H1 (cell line): Measurements from ENCODE around the gene GSE1. TPM values are rescaled to one million over a fixed set of nuclear protein-coding genes. Genes with fewer than 3 reads are reported as not detected.

Source experiments
- CTCF ChIA-PET: fragments of 300-600 bp; sonication (Branson Sonifier 250); formaldehyde crosslinking; loops from one replicate; lab custom pipeline; 2021; ENCODE audit not compliant: partially characterized antibody; lab: Charles Lee
- POLR2A ChIA-PET: fragments of 300-600 bp; sonication (Branson Sonifier 250); formaldehyde crosslinking; loops from one replicate; lab custom pipeline; 2021; ENCODE audit warnings: inconsistent platforms; ENCODE audit not compliant: partially characterized antibody; lab: Charles Lee
- DNase-seq, 2 experiments: peaks; one replicate each; pipeline versions ENCODE4 v3.0.0 to v3.0.0-alpha.2; 2010 to 2022; ENCODE audit warnings: low spot score in 2 of 2, low read depth in 1 of 2, mixed read lengths in 1 of 2
- FAIRE-seq: peaks from 2 replicates; lab custom pipeline; 2011; peaks lifted over from hg19 to GRCh38; lab: Jason Lieb, UNC
- H2AFZ ChIP-seq: 2 replicates; pipeline ENCODE4 v1.8.1; 2012; ENCODE audit warnings: low read length, inconsistent platforms
- H2AK5ac ChIP-seq: 2 replicates; pipeline ENCODE4 v1.6.1; 2013; ENCODE audit warnings: low read depth, low read length
- H2BK120ac ChIP-seq: replicated peaks from 2 replicates; pipeline ENCODE3; 2013; ENCODE audit warnings: low read depth, low read length, inconsistent platforms
- H2BK12ac ChIP-seq: 2 replicates; pipeline ENCODE4 v1.6.1; 2013; ENCODE audit warnings: low read depth, low read length
- H2BK15ac ChIP-seq: 2 replicates; pipeline ENCODE4 v1.6.1; 2013; ENCODE audit warnings: low read length
- H2BK20ac ChIP-seq: 2 replicates; pipeline ENCODE4 v1.6.1; 2013; ENCODE audit warnings: low read length
- H2BK5ac ChIP-seq: 2 replicates; pipeline ENCODE4 v1.6.1; 2013; ENCODE audit warnings: low read depth, low read length
- H3K14ac ChIP-seq: 2 replicates; pipeline ENCODE4 v1.6.1; 2013; ENCODE audit warnings: inconsistent platforms; ENCODE audit not compliant: insufficient read length
- H3K18ac ChIP-seq: 2 replicates; pipeline ENCODE4 v1.6.1; 2013; ENCODE audit warnings: low read length; ENCODE audit errors: extremely low read depth
- H3K23ac ChIP-seq: 2 replicates; pipeline ENCODE4 v1.6.1; 2013; ENCODE audit warnings: inconsistent platforms; ENCODE audit not compliant: insufficient read length
- H3K23me2 ChIP-seq: 2 replicates; pipeline ENCODE4 v1.6.1; 2013; ENCODE audit warnings: low read depth, low read length
- H3K27ac ChIP-seq: 2 replicates; pipeline ENCODE4 v1.6.1; 2011; ENCODE audit warnings: low read depth, low read length, inconsistent platforms
- H3K27me3 ChIP-seq, 4 experiments: replicated peaks in 1 of 4; 1 replicate in 1 of 4; 2 replicates in 3 of 4; pipeline versions ENCODE4 v1.6.1 to v1.8.1; 2011 to 2013; ENCODE audit warnings: low read length in 3 of 4, mild to moderate bottlenecking in 3 of 4, inconsistent platforms in 2 of 4, mixed read lengths in 2 of 4, moderate library complexity in 1 of 4; ENCODE audit not compliant: control insufficient read depth in 3 of 4, insufficient read depth in 3 of 4; ENCODE audit errors: extremely low read depth in 1 of 4
- H3K36me3 ChIP-seq, 4 experiments: 2 replicates each; pipeline versions ENCODE4 v1.6.1 to v1.8.1; 2011 to 2013; ENCODE audit warnings: mild to moderate bottlenecking in 4 of 4, low read length in 3 of 4, moderate library complexity in 2 of 4, control low read depth in 1 of 4, inconsistent platforms in 1 of 4; ENCODE audit not compliant: insufficient read depth in 4 of 4, control insufficient read depth in 2 of 4
- H3K4ac ChIP-seq: replicated peaks from 2 replicates; pipeline ENCODE3; 2013; ENCODE audit warnings: low read length, low read depth, mixed read lengths, inconsistent platforms; ENCODE audit not compliant: insufficient read length
- H3K4me1 ChIP-seq, 4 experiments: replicated peaks in 1 of 4; 1 replicate in 1 of 4; 2 replicates in 3 of 4; pipeline versions ENCODE4 v1.6.1 to v1.8.1; 2011 to 2013; ENCODE audit warnings: low read length in 3 of 4, inconsistent platforms in 2 of 4, mixed read lengths in 1 of 4; ENCODE audit not compliant: insufficient read depth in 4 of 4, control insufficient read depth in 3 of 4
- H3K4me2 ChIP-seq, 2 experiments: 2 replicates each; pipeline versions ENCODE4 v1.6.1 to v1.8.1; 2011 to 2013; ENCODE audit warnings: low read depth in 2 of 2, low read length in 2 of 2, control low read depth in 1 of 2, inconsistent platforms in 1 of 2, mild to moderate bottlenecking in 1 of 2; ENCODE audit not compliant: insufficient read depth in 1 of 2
- H3K4me3 ChIP-seq, 4 experiments: fragments of 200-600, 300-600 bp in 1 of 4; sonication (generic), shearing (Covaris generic), sonication (Bioruptor Twin) in 1 of 4; 2 replicates each; pipeline versions ENCODE4 v1.5.1 to v1.8.1; 2011 to 2016; ENCODE audit warnings: low read length in 4 of 4, low read depth in 3 of 4, control low read depth in 2 of 4, inconsistent platforms in 2 of 4, mild to moderate bottlenecking in 2 of 4, mixed read lengths in 1 of 4, moderate library complexity in 1 of 4; ENCODE audit not compliant: insufficient read depth in 2 of 4; ENCODE audit errors: extremely low read depth in 1 of 4
- H3K56ac ChIP-seq: replicated peaks from 2 replicates; pipeline ENCODE3; 2013; ENCODE audit warnings: low read depth, mild to moderate bottlenecking, mixed read lengths, low read length, inconsistent platforms; ENCODE audit not compliant: insufficient read length
- H3K79me1 ChIP-seq: 2 replicates; pipeline ENCODE4 v1.6.1; 2013; ENCODE audit warnings: low read depth, low read length, control low read depth
- H3K79me2 ChIP-seq, 2 experiments: 2 replicates each; pipeline versions ENCODE4 v1.6.1 to v1.8.1; 2012 to 2013; ENCODE audit warnings: low read length in 2 of 2, mild to moderate bottlenecking in 2 of 2, inconsistent platforms in 1 of 2; ENCODE audit not compliant: insufficient read depth in 2 of 2, control insufficient read depth in 1 of 2
- H3K9ac ChIP-seq, 4 experiments: replicated peaks in 1 of 4; 1 replicate in 1 of 4; 2 replicates in 3 of 4; pipeline versions ENCODE4 v1.6.1 to v1.8.1; 2011 to 2013; ENCODE audit warnings: low read depth in 3 of 4, low read length in 3 of 4, control low read depth in 2 of 4, mild to moderate bottlenecking in 2 of 4, moderate library complexity in 2 of 4, inconsistent platforms in 1 of 4; ENCODE audit errors: extremely low read depth in 1 of 4
- H3K9me3 ChIP-seq, 2 experiments: 2 replicates each; pipeline versions ENCODE4 v1.6.1 to v1.8.1; 2012 to 2013; ENCODE audit warnings: mild to moderate bottlenecking in 2 of 2, moderate library complexity in 2 of 2, control low read depth in 1 of 2, inconsistent platforms in 1 of 2, low read depth in 1 of 2, low read length in 1 of 2, mixed read lengths in 1 of 2; ENCODE audit not compliant: insufficient read depth in 2 of 2
- H4K20me1 ChIP-seq, 2 experiments: replicated peaks in 1 of 2; 2 replicates each; pipeline versions ENCODE3 to v1.8.1; 2011 to 2013; ENCODE audit warnings: inconsistent platforms in 2 of 2, low read length in 2 of 2, mild to moderate bottlenecking in 1 of 2; ENCODE audit not compliant: insufficient read depth in 2 of 2, control insufficient read depth in 1 of 2
- H4K5ac ChIP-seq: 2 replicates; pipeline ENCODE4 v1.6.1; 2013; ENCODE audit warnings: low read length, low read depth, mixed read lengths, inconsistent platforms; ENCODE audit not compliant: insufficient read length
- H4K8ac ChIP-seq: 2 replicates; pipeline ENCODE4 v1.8.0; 2013; ENCODE audit warnings: mild to moderate bottlenecking, moderate library complexity, low read length, inconsistent platforms; ENCODE audit not compliant: insufficient read depth; ENCODE audit errors: extremely low read depth
- H4K91ac ChIP-seq: replicated peaks from 2 replicates; pipeline ENCODE3; 2013; ENCODE audit warnings: low read length, mixed read lengths, inconsistent platforms; ENCODE audit not compliant: insufficient read length
- POLR2AphosphoS5 ChIP-seq: IDR thresholded peaks from 2 replicates; pipeline ENCODE4 v1.6.1; 2011; ENCODE audit warnings: low read depth, low read length
- SIRT6 ChIP-seq: IDR thresholded peaks from one replicate; pipeline ENCODE4 v1.7.1; 2012; ENCODE audit warnings: low read length, inconsistent platforms
- SP4 ChIP-seq: IDR thresholded peaks from 2 replicates; pipeline ENCODE4 v1.6.1; 2012; ENCODE audit warnings: low read length, inconsistent platforms
- WGBS, 2 experiments: shearing (Covaris generic) in 1 of 2; methylation state at CpG; one replicate each; pipeline versions ENCODE4 v1.1.6 to v1.1.7; 2013 to 2015; ENCODE audit warnings: low lambda C conversion rate in 2 of 2, mixed read lengths in 2 of 2, inconsistent platforms in 1 of 2, low coverage in 1 of 2, missing lambda C conversion rate in 1 of 2; ENCODE audit not compliant: insufficient replicate concordance in 2 of 2, insufficient coverage in 1 of 2, insufficient read length in 1 of 2; ENCODE audit errors: extremely low coverage in 1 of 2, missing lambda C conversion rate in 1 of 2; 5-methylcytosine and 5-hydroxymethylcytosine counted together
- polyA plus RNA-seq, 7 experiments: library from polyadenylated mRNA; depleted of rRNA in 3 of 7; stranded (reverse) in 5 of 7; unstranded in 2 of 7; fragments of >200 nt in 5 of 7; fragments of 200-250 nt in 2 of 7; gene quantifications; 1 replicate in 5 of 7; 2 replicates in 1 of 7; 4 replicates in 1 of 7; pipeline versions ENCODE4 v1.2.1 to v1.2.3, GENCODE V29; 2011 to 2013; ENCODE audit warnings: missing spikeins in 2 of 7, mixed read lengths in 2 of 7
- total RNA-seq: library from RNA; stranded (reverse); fragmentation: NEBNext Ultra II Directional; extraction: Animal tissue kit (Norgen Biotek cat#: 25700); gene quantifications from 2 replicates; pipeline ENCODE4 v1.2.1, GENCODE V29; 2021

GSE1 gene
- total and polyA plus RNA-seq, 2 of the 8 experiments (the other 6 are each of a cell fraction or from before 2014, with no cell fraction given), result 26.0 to 65.6 TPM

- Histone ChIP-seq H3K56ac (no peak overlapping the region), H3K36me3 (peaks cover 28 to 81% (median 60%) of the 10 kb centered on the region in 4 experiments), H3K4ac (no peak overlapping the region), H2AFZ (no peak overlapping the region), H2BK12ac (no peak overlapping the region), H2AK5ac (no peak overlapping the region), H4K8ac (no peak overlapping the region), H3K27ac (no peak overlapping the region), H2BK15ac (no peak overlapping the region), H4K20me1 (peaks cover 18 to 34% of the 10 kb centered on the region in 2 experiments), H3K79me2 (peaks cover 0 to 4% of the 10 kb centered on the region in 2 experiments; a peak in 1 of 4 replicates), H3K27me3 (no peaks in the 10 kb centered on the region), H3K4me3 (no peak overlapping the region), H3K9ac (no peak overlapping the region), H3K4me1 (no peaks in the 10 kb centered on the region; a peak in 1 of 7 replicates), H2BK20ac (no peak overlapping the region), H3K23ac (no peak overlapping the region), H4K5ac (no peak overlapping the region), H3K9me3 (peaks cover 0 to under 1% of the 10 kb centered on the region in 2 experiments; a peak in 1 of 4 replicates), H3K79me1 (peaks cover 4% of the 10 kb centered on the region; the same call in 1 of the 2 replicates), H4K91ac (no peak overlapping the region), H3K23me2 (no peaks in the 10 kb centered on the region), H2BK120ac (no peak overlapping the region), H3K18ac (no peak overlapping the region), H3K4me2 (no peak overlapping the region), H3K14ac (no peak overlapping the region), H2BK5ac (no peak overlapping the region)
- FAIRE-seq, result no peak
- DNase-seq, result no peak
- ChIA-PET CTCF (interaction anchor here (0.7 to 16.9 kb wide), 34 partner anchors 8 to 384 kb away, joined by 3 to 248 read pairs (median 4); no protein-coding TSS in a partner anchor), POLR2A (interaction anchor here (1.0 to 1.1 kb wide), 2 partner anchors 10 to 235 kb away, joined by 3 to 4 read pairs; no protein-coding TSS in a partner anchor)
- TF ChIP-seq SIRT6, result no peak
- TF ChIP-seq POLR2AphosphoS5, result 0 out of 2 replicates have a peak, but pooled peaks have one; percentile 32
- TF ChIP-seq SP4, result no peak
- WGBS, 2 experiments, result 91% methylated on average over 18 of the region's 18 CpGs; no CpG with 5 or more reads in 1 of the 2 experiments
Measured at GRCh38 chr16:85658504-85659326, 45.6 kb downstream of the GSE1 start.
